Ovary (tissue), 9 donors: ENCODE measurements around the gene DOCK4. TPM values are rescaled to one million over a fixed set of nuclear protein-coding genes. Genes with fewer than 3 reads are reported as not detected.

ENCODE experiments used
- DNase-seq, 5 donors: peaks; one replicate each; pipeline ENCODE4 v3.0.0-alpha.2; 2019 to 2020
- H3K27ac ChIP-seq, 2 donors: fragments of 200-600 bp; one replicate each; pipeline versions ENCODE4 v1.5.1 to v1.8.0; 2019 to 2022
- H3K27me3 ChIP-seq: fragments of 200-600 bp; one replicate; pipeline ENCODE4 v1.8.0; 2022
- H3K36me3 ChIP-seq: fragments of 200-600 bp; sonication (generic); one replicate; pipeline ENCODE4 v1.5.1; 2019
- H3K4me1 ChIP-seq: one replicate; pipeline ENCODE4 v1.8.1; 2013; ENCODE audit warnings: mild to moderate bottlenecking, moderate library complexity; ENCODE audit not compliant: insufficient read depth
- H3K4me3 ChIP-seq: fragments of 200-600 bp; sonication (generic); one replicate; pipeline ENCODE4 v1.5.1; 2017
- H3K9me3 ChIP-seq, 2 donors: fragments of 200-600 bp in 1 of 2; sonication (generic) in 1 of 2; one replicate each; pipeline versions ENCODE4 v1.5.1 to v1.8.1; 2013 to 2019; ENCODE audit warnings: mild to moderate bottlenecking in 1 of 2, moderate library complexity in 1 of 2
- EP300 ChIP-seq: sonication (generic); formaldehyde crosslinking; IDR thresholded peaks from one replicate; pipeline ENCODE4 v1.6.1; 2017; ENCODE audit warnings: antibody characterized with exemption
- POLR2A ChIP-seq: fragments of 450-650 bp; IDR thresholded peaks from one replicate; pipeline ENCODE4 v1.6.1; 2017; ENCODE audit warnings: antibody characterized with exemption, mild to moderate bottlenecking, moderate library complexity
- WGBS, 3 donors: extraction: QIAGEN DNeasy Blood & Tissue Kit in 1 of 3; methylation state at CpG; one replicate each; pipeline versions ENCODE4 v1.1.5 to v1.1.7; 2013 to 2017; 5-methylcytosine and 5-hydroxymethylcytosine counted together
- intact Hi-C, 4 donors: fragments of 100-400 bp; cut with DNase I; formaldehyde crosslinking; loops; one replicate each; pipeline versions ENCODE4 v1.11.0 to v1.15.1; 2022 to 2023
- polyA plus RNA-seq, 2 donors: library from polyadenylated mRNA; stranded (reverse); fragments of 200-250 nt in 1 of 2; fragments of 350-450 nt in 1 of 2; fragmentation: Illumina TruSeq in 1 of 2; extraction: RNeasy Lipid Tissue Mini Kit (QIAGEN cat#74804) in 1 of 2; gene quantifications; one replicate each; pipeline ENCODE4 v1.2.3, GENCODE V29; 2013 to 2014
- total RNA-seq, 7 donors: library from RNA; depleted of rRNA in 2 of 7; stranded (reverse); fragments of >200 nt in 2 of 7; fragmentation: NEBNext Ultra II Directional in 3 of 7; extraction: Animal tissue kit (Norgen Biotek cat#: 25700) in 3 of 7; gene quantifications; one replicate each; pipeline versions ENCODE4 v1.1.0 to v1.2.4, GENCODE V29; 2016 to 2023
- TF ChIP-seq, protein P1 (sequence below), 3 donors: fragments of 450-650 bp in 2 of 3; fragments of 200-600 bp in 1 of 3; IDR thresholded peaks; one replicate each; pipeline versions ENCODE4 v1.5.1 to v1.8.0; 2016 to 2022; ENCODE audit warnings: antibody characterized with exemption in 3 of 3, mild to moderate bottlenecking in 1 of 3
- donor health status: DM: no; HTN: no; CAD: no; lungs with moderate emphysema.
- donor health status: DM: no; HTN: no; CAD: no.
- donor health status: Bipolar disorder and iron deficiency.
- donor health status: DM: yes; HTN: yes; CAD: no.
- donor health status: DM: no; HTN: no; CAD: no.
- donor health status: DM: yes; HTN: yes; CAD: no.

Gene DOCK4
- total and polyA plus RNA-seq, 9 donors = 9.5 to 39.7 (median 27.3) TPM

DNA sequence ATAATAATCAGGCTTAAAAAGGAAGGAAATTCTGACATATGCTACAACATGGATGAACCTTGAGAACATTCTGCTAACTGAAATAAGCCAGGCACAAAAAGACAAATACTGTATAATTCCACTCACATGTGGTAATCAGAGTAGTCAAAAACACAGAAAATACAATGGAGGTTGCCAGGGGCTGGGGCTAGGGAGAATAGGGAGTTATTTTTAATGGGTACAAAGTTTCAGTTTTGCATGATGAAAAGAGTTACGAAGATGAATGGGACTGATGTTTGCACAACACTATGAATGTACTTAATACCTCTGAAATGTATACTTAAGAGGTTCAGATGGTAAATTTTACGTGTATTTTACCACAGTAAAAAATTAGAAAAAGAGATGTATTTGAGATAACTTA is 145.6 kb downstream of the DOCK4 start:
- Histone ChIP-seq H3K27me3 (no peaks in the 10 kb centered on the region), H3K36me3 (no peaks in the 10 kb centered on the region), H3K27ac (no peak overlapping the region), H3K4me3 (no peak overlapping the region), H3K4me1 (peaks cover 8% of the 10 kb centered on the region), H3K9me3 (no peaks in the 10 kb centered on the region)
- TF ChIP-seq POLR2A (no peak), EP300 (no peak)
- TF ChIP-seq, protein P1, sequence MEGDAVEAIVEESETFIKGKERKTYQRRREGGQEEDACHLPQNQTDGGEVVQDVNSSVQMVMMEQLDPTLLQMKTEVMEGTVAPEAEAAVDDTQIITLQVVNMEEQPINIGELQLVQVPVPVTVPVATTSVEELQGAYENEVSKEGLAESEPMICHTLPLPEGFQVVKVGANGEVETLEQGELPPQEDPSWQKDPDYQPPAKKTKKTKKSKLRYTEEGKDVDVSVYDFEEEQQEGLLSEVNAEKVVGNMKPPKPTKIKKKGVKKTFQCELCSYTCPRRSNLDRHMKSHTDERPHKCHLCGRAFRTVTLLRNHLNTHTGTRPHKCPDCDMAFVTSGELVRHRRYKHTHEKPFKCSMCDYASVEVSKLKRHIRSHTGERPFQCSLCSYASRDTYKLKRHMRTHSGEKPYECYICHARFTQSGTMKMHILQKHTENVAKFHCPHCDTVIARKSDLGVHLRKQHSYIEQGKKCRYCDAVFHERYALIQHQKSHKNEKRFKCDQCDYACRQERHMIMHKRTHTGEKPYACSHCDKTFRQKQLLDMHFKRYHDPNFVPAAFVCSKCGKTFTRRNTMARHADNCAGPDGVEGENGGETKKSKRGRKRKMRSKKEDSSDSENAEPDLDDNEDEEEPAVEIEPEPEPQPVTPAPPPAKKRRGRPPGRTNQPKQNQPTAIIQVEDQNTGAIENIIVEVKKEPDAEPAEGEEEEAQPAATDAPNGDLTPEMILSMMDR (IDR thresholded peaks at IDR 0.05) = no peak
- intact Hi-C loops = no loop called here
- WGBS, 3 donors = 90 to 93% (median 92%) methylated on average over 2 of the region's 2 CpGs
- no peak for DNase-seq

DNA sequence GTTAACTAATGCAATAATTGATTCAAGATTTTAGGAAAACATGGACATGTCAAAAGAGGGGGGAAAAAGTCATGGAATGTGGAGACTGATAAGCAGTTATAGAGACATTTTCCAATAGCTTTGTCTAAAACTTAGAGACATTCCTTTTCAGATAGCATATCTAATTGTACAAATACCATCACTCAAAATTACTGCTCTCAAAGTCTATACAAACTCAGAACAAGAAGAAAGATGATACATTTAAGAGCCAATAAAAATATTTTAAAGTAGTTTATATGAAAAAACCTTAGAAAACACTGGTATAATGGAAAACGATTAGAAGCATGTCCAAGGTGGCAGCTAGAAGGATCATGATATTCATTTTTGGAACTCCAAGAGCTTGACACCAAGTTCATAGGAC is 146.5 kb downstream of the DOCK4 start:
- intact Hi-C loops = no loop called here
- no peak overlapping the region for H3K4me3 ChIP-seq
- no peaks in the 10 kb centered on the region for H3K27me3 ChIP-seq
- no peaks in the 10 kb centered on the region for H3K36me3 ChIP-seq
- H3K9me3 ChIP-seq = no peaks in the 10 kb centered on the region
- no peak overlapping the region for H3K27ac ChIP-seq
- TF ChIP-seq, protein P1 (IDR thresholded peaks at IDR 0.05) = no peak
- no peak for TF ChIP-seq EP300
- no peak for TF ChIP-seq POLR2A
- 34 to 73% (median 40%) methylated on average over 1 of the region's 1 CpG for WGBS, 3 donors
- H3K4me1 ChIP-seq = peaks cover 8% of the 10 kb centered on the region
- no peak for DNase-seq

DNA sequence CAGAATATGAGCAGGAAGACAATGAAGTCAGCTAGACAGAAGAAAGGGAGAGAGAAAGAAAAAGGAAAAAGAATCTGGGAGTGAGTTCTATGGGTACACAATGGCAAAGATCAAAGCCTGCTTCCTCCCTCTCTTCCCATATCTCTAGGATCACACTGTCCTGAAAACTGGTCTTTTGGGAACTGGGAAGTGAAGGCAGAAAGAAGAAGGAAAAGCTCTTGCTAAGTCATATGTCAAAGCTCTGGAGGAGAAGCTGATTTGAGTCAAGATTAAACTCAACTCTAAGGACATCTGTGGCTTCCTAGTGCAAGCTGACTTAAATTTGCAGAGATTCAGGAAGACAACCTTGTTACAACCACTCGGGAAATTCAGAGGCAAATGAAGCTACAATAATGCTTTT is 147.5 kb downstream of the DOCK4 start:
- WGBS, 3 donors = 82 to 95% (median 91%) methylated on average over 1 of the region's 1 CpG
- H3K27me3 ChIP-seq = no peaks in the 10 kb centered on the region
- intact Hi-C loops = no loop called here
- no peaks in the 10 kb centered on the region for H3K36me3 ChIP-seq
- peaks cover 10% of the 10 kb centered on the region for H3K4me1 ChIP-seq
- H3K27ac ChIP-seq = no peak overlapping the region
- TF ChIP-seq, protein P1 (IDR thresholded peaks at IDR 0.05) = no peak
- TF ChIP-seq POLR2A = no peak
- TF ChIP-seq EP300 = no peak
- H3K9me3 ChIP-seq = no peaks in the 10 kb centered on the region
- no peak overlapping the region for H3K4me3 ChIP-seq
- DNase-seq = no peak

DNA sequence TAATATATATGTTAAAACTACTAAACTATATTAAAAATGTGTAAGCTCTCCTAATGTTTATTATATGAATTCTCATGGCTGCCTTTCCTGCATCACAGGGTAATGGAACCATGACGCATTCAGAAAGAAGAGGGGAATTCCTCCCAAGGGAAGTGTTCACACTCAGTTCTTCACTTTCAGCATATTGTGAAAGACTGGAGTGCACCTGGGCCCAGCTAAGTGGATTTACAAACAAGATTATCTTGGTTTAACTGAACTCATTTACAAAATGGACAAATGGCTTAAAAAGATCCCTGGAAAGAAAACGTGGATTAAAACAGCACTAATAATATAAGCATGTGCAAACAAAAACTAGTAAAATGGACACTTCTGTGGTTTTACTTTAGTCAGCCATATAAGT is 149.8 kb downstream of the DOCK4 start:
- no peak overlapping the region for H3K27ac ChIP-seq
- 73 to 78% (median 76%) methylated on average over 2 of the region's 2 CpGs for WGBS, 3 donors
- H3K27me3 ChIP-seq = no peaks in the 10 kb centered on the region
- H3K4me3 ChIP-seq = no peak overlapping the region
- no peaks in the 10 kb centered on the region for H3K9me3 ChIP-seq
- no peaks in the 10 kb centered on the region for H3K36me3 ChIP-seq
- no peak for DNase-seq
- intact Hi-C loops = no loop called here
- no peak for TF ChIP-seq POLR2A
- TF ChIP-seq, protein P1 (IDR thresholded peaks at IDR 0.05) = no peak
- no peak for TF ChIP-seq EP300
- H3K4me1 ChIP-seq = peaks cover 18% of the 10 kb centered on the region

DNA sequence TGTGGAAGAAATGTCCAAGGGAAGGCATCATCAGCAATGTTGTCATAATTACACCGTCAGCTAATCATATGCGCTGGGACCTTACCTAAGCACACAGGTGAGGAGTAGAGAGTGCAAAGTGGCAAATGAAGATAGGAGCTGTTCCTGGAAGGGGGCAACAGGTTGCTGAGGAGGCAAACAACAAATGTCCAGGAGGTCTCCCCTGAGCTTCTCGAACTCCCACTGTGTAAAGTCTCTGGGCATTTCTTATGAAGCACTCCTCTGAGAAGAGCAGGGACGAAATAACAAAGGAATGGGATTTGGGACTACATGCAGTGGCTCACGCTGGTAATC is 152.5 kb downstream of the DOCK4 start:
- intact Hi-C loops = no loop called here
- TF ChIP-seq EP300 = no peak
- TF ChIP-seq POLR2A = no peak
- TF ChIP-seq, protein P1 (IDR thresholded peaks at IDR 0.05) = no peak
- Histone ChIP-seq H3K27ac (no peak overlapping the region), H3K4me3 (no peak overlapping the region), H3K36me3 (no peaks in the 10 kb centered on the region), H3K9me3 (no peaks in the 10 kb centered on the region), H3K4me1 (peaks cover 13% of the 10 kb centered on the region), H3K27me3 (no peaks in the 10 kb centered on the region)
- DNase-seq = no peak
- 89 to 91% (median 89%) methylated on average over 5 of the region's 5 CpGs for WGBS, 3 donors
